Suppressor macrophage treated with lipopolysaccharide for 1 hour (primary cell): ENCODE data around the gene GRM8.
A peak's percentile ranks its signal among the peaks of the same experiment; 100 is the strongest.

Source experiments
- DNase-seq, 3 donors: peaks; one replicate each; pipeline ENCODE4 v3.0.0-alpha.2; 2020 to 2022

Gene GRM8

GRCh38 chr7:127230192-127230925, 22.4 kb downstream of the GRM8 start:
- DNase-seq, result no peak

- no peak for DNase-seq
Observed at GRCh38 chr7:127226685-127227374, 25.9 kb downstream of the GRM8 start.

- DNase-seq, result no peak
Observed at GRCh38 chr7:127221731-127222130, 31.0 kb downstream of the GRM8 start.

GRCh38 chr7:127214956-127215718, 37.6 kb downstream of the GRM8 start:
- DNase-seq, result no peak

- DNase-seq, result no peak
Observed at GRCh38 chr7:127209886-127210285, 42.9 kb downstream of the GRM8 start.

- no peak for DNase-seq
Observed at GRCh38 chr7:127208860-127209259, 43.9 kb downstream of the GRM8 start.

- DNase-seq, result no peak
Observed at GRCh38 chr7:127208351-127208750, 44.4 kb downstream of the GRM8 start.

GRCh38 chr7:127207806-127208205, 44.9 kb downstream of the GRM8 start:
- DNase-seq, result no peak

GRCh38 chr7:127207230-127207629, 45.5 kb downstream of the GRM8 start:
- DNase-seq, result no peak

GRCh38 chr7:127194571-127194970, 58.2 kb downstream of the GRM8 start:
- no peak for DNase-seq

GRCh38 chr7:127189886-127190285, 62.9 kb downstream of the GRM8 start:
- DNase-seq, result no peak

- no peak for DNase-seq
Observed at GRCh38 chr7:127189074-127189473, 63.7 kb downstream of the GRM8 start.

- DNase-seq, result no peak
Observed at GRCh38 chr7:127187740-127188139, 65.0 kb downstream of the GRM8 start.

GRCh38 chr7:127186686-127187085, 66.1 kb downstream of the GRM8 start:
- DNase-seq, result no peak

GRCh38 chr7:127177156-127177555, 75.6 kb downstream of the GRM8 start:
- DNase-seq, result no peak

GRCh38 chr7:127162366-127162765, 90.4 kb downstream of the GRM8 start:
- DNase-seq, result no peak

- DNase-seq, result peak in 1 of 3 donors; percentile 9
Observed at GRCh38 chr7:127158659-127159058, 94.1 kb downstream of the GRM8 start.

GRCh38 chr7:127154958-127155357, 97.8 kb downstream of the GRM8 start:
- no peak for DNase-seq

- no peak for DNase-seq
Observed at GRCh38 chr7:127154101-127154500, 98.6 kb downstream of the GRM8 start.

GRCh38 chr7:127153315-127153714, 99.4 kb downstream of the GRM8 start:
- no peak for DNase-seq

GRCh38 chr7:127152423-127152822, 100.3 kb downstream of the GRM8 start:
- DNase-seq, result no peak

- no peak for DNase-seq
Observed at GRCh38 chr7:127151379-127151778, 101.4 kb downstream of the GRM8 start.

GRCh38 chr7:127150543-127150942, 102.2 kb downstream of the GRM8 start:
- DNase-seq, result no peak
